GM06990 (cell line): Measurements from ENCODE around the gene DUOX1.

Experiments
- DNase-seq: peaks from one replicate; pipeline ENCODE4 v3.0.0-alpha.2; 2011; ENCODE audit not compliant: insufficient read length; ENCODE audit errors: extremely low read depth
- H3K27me3 ChIP-seq: replicated peaks from 2 replicates; pipeline ENCODE4 v1.6.0; 2011; ENCODE audit warnings: low read length; ENCODE audit not compliant: control insufficient read depth, insufficient read depth
- H3K36me3 ChIP-seq: 2 replicates; pipeline ENCODE4 v1.5.1; 2011; ENCODE audit warnings: low read length; ENCODE audit not compliant: control insufficient read depth, insufficient read depth
- H3K4me3 ChIP-seq: replicated peaks from 2 replicates; pipeline ENCODE4 v1.5.1; 2011; ENCODE audit warnings: low read depth, mild to moderate bottlenecking, control low read depth, low read length
- CTCF ChIP-seq: IDR thresholded peaks from 2 replicates; pipeline ENCODE4 v1.5.1; 2011; ENCODE audit warnings: low read length, control low read depth, mild to moderate bottlenecking, inconsistent platforms; ENCODE audit not compliant: insufficient read depth, poor library complexity, severe bottlenecking

DUOX1 gene

GRCh38 chr15:45149060-45149459, 19.3 kb downstream of the DUOX1 start:
- no peak for TF ChIP-seq CTCF
- Histone ChIP-seq H3K27me3 (no peaks in the 10 kb centered on the region), H3K36me3 (no peaks in the 10 kb centered on the region; the same call in 1 of the 2 replicates), H3K4me3 (no peak overlapping the region)
- DNase-seq, result no peak

- no peaks in the 10 kb centered on the region for H3K27me3 ChIP-seq
- no peak overlapping the region for H3K4me3 ChIP-seq
Observed at GRCh38 chr15:45150481-45150880, 20.7 kb downstream of the DUOX1 start.

GRCh38 chr15:45150997-45151396, 21.2 kb downstream of the DUOX1 start:
- DNase-seq, result no peak
- Histone ChIP-seq H3K27me3 (no peaks in the 10 kb centered on the region), H3K4me3 (no peak overlapping the region), H3K36me3 (no peaks in the 10 kb centered on the region; the same call in 1 of the 2 replicates)
- TF ChIP-seq CTCF, result no peak

More at GRCh38 chr15:45150481-45150880, 20.7 kb downstream of the DUOX1 start:
- no peak for TF ChIP-seq CTCF
- no peak for DNase-seq
- H3K36me3 ChIP-seq, result no peaks in the 10 kb centered on the region; the same call in 1 of the 2 replicates

GRCh38 chr15:45151998-45152828, 22.4 kb downstream of the DUOX1 start:
- no peak for DNase-seq
- no peak for TF ChIP-seq CTCF
- Histone ChIP-seq H3K27me3 (no peaks in the 10 kb centered on the region), H3K4me3 (no peak overlapping the region), H3K36me3 (no peaks in the 10 kb centered on the region; the same call in 1 of the 2 replicates)

- no peak for TF ChIP-seq CTCF
- Histone ChIP-seq H3K27me3 (no peaks in the 10 kb centered on the region), H3K36me3 (no peaks in the 10 kb centered on the region; the same call in 1 of the 2 replicates), H3K4me3 (no peak overlapping the region)
- DNase-seq, result no peak
Observed at GRCh38 chr15:45155739-45156138, 25.9 kb downstream of the DUOX1 start.
